ENCODE measurements around the gene DDO.
"Not testable (repeated sequence)": the region's sequence is repeated elsewhere in the genome, so short reads cannot be mapped to it uniquely, and the experiment has no call there.

Gene DDO

GRCh38 chr6:110352563-110353262 is 62.7 kb downstream of the DDO start:
- Mint-ChIP-seq H3K9me3 (ENCODE audit: low read depth) (no peaks in the 10 kb centered on the region), H3K4me1 (ENCODE audit: low read depth) (peaks cover 16% of the 10 kb centered on the region), H3K36me3 (no peaks in the 10 kb centered on the region)

GRCh38 chr6:110351986-110352385 is 63.4 kb downstream of the DDO start:
- H3K27me3 Mint-ChIP-seq = peaks cover 3% of the 10 kb centered on the region
- no peak overlapping the region for H3K4me3 Mint-ChIP-seq
- H3K27ac Mint-ChIP-seq = no peak overlapping the region

More at GRCh38 chr6:110352563-110353262, 62.7 kb downstream of the DDO start:
- H3K27me3 Mint-ChIP-seq = peaks cover 3% of the 10 kb centered on the region
- no peak overlapping the region for H3K4me3 Mint-ChIP-seq
- no peak overlapping the region for H3K27ac Mint-ChIP-seq

GRCh38 chr6:110351546-110351945 is 63.8 kb downstream of the DDO start:
- Mint-ChIP-seq H3K9me3 (ENCODE audit: low read depth) (no peaks in the 10 kb centered on the region), H3K27ac (no peak overlapping the region), H3K4me1 (ENCODE audit: low read depth) (peaks cover 5% of the 10 kb centered on the region), H3K4me3 (no peak overlapping the region), H3K27me3 (peaks cover 3% of the 10 kb centered on the region), H3K36me3 (no peaks in the 10 kb centered on the region)

More at GRCh38 chr6:110351986-110352385, 63.4 kb downstream of the DDO start:
- H3K4me1 Mint-ChIP-seq (ENCODE audit: low read depth) = peaks cover 9% of the 10 kb centered on the region
- H3K36me3 Mint-ChIP-seq = no peaks in the 10 kb centered on the region
- H3K9me3 Mint-ChIP-seq (ENCODE audit: low read depth) = no peaks in the 10 kb centered on the region

- not testable (repeated sequence) for H3K27me3 Mint-ChIP-seq; H3K4me1 Mint-ChIP-seq (ENCODE audit: low read depth)
These were observed 64.8 kb downstream of the DDO start for GRCh38 chr6:110350593-110350992.

GRCh38 chr6:110348961-110349690 is 66.2 kb downstream of the DDO start:
- Mint-ChIP-seq H3K9me3 (ENCODE audit: low read depth) (no peaks in the 10 kb centered on the region), H3K27me3 (no peaks in the 10 kb centered on the region), H3K36me3 (no peaks in the 10 kb centered on the region), H3K4me3 (no peak overlapping the region), H3K4me1 (ENCODE audit: low read depth) (no peaks in the 10 kb centered on the region), H3K27ac (no peak overlapping the region)

More at GRCh38 chr6:110350593-110350992, 64.8 kb downstream of the DDO start:
- not testable (repeated sequence) for H3K4me3 Mint-ChIP-seq; H3K36me3 Mint-ChIP-seq; H3K27ac Mint-ChIP-seq; H3K9me3 Mint-ChIP-seq (ENCODE audit: low read depth)

GRCh38 chr6:110345025-110345424 is 70.3 kb downstream of the DDO start:
- no peaks in the 10 kb centered on the region for H3K4me1 Mint-ChIP-seq (ENCODE audit: low read depth)
- no peaks in the 10 kb centered on the region for H3K27me3 Mint-ChIP-seq
- H3K9me3 Mint-ChIP-seq (ENCODE audit: low read depth) = no peaks in the 10 kb centered on the region
- H3K27ac Mint-ChIP-seq = no peak overlapping the region
- no peaks in the 10 kb centered on the region for H3K36me3 Mint-ChIP-seq
- no peak overlapping the region for H3K4me3 Mint-ChIP-seq

GRCh38 chr6:110342759-110343158 is 72.6 kb downstream of the DDO start:
- H3K9me3 Mint-ChIP-seq (ENCODE audit: low read depth) = no peaks in the 10 kb centered on the region
- H3K27ac Mint-ChIP-seq = no peak overlapping the region
- H3K36me3 Mint-ChIP-seq = no peaks in the 10 kb centered on the region

More at GRCh38 chr6:110342759-110343158, 72.6 kb downstream of the DDO start:
- Mint-ChIP-seq H3K27me3 (no peaks in the 10 kb centered on the region), H3K4me3 (no peak overlapping the region), H3K4me1 (ENCODE audit: low read depth) (no peaks in the 10 kb centered on the region)
